ENCODE measurements around the gene IGFBP7. TPM values are rescaled to one million over a fixed set of nuclear protein-coding genes. Genes with fewer than 3 reads are reported as not detected.

Gene IGFBP7
- total RNA-seq, 1 donor from 2014 or later, result 3,484 TPM

DNA sequence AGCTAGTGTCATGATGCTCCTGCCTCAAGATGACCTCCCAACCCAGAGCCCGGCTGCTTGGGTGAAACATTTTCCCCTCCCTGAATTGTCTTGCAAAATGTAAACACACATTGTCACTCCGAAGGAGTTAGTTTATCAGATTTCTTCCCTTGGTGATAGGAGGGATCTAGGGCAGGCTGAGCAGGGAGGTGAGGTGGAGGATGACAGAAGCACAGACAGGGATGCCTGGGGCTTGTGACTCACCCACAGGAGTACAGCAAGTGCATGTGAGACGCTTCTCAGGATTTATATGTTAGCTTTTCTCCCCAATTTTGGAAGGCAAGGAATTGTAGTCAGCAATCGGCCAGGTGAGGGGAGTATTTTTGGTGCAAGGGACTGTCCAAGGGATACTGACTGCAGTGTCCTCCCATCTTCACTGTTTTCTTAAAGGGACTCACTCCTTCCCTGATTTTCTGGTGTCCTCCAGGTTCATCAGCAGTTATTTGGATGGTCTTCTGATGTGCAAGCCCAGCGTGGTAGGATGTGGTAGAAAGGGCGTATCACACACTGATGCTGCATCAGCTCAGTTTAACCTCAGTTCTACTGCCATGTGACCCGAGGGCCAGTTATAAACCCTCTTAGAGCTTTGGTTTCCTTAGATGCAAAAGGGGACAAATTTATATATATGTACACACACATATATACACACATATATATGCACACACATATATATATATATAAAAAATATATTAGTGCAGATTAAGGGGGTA, 46.2 kb upstream of the IGFBP7 start:
- Mint-ChIP-seq H3K36me3 (ENCODE audit: unreplicated experiment) (no peaks in the 10 kb centered on the region), H3K9me3 (ENCODE audit: unreplicated experiment) (no peaks in the 10 kb centered on the region), H3K27me3 (ENCODE audit: unreplicated experiment) (no peaks in the 10 kb centered on the region), H3K4me1 (ENCODE audit: unreplicated experiment) (peaks cover 42% of the 10 kb centered on the region), H3K27ac (ENCODE audit: unreplicated experiment) (no peak overlapping the region), H3K4me3 (ENCODE audit: unreplicated experiment) (no peak overlapping the region)
- no peak for DNase-seq (ENCODE audit: extremely low spot score, unreplicated experiment)
- TF ChIP-seq, protein P1, sequence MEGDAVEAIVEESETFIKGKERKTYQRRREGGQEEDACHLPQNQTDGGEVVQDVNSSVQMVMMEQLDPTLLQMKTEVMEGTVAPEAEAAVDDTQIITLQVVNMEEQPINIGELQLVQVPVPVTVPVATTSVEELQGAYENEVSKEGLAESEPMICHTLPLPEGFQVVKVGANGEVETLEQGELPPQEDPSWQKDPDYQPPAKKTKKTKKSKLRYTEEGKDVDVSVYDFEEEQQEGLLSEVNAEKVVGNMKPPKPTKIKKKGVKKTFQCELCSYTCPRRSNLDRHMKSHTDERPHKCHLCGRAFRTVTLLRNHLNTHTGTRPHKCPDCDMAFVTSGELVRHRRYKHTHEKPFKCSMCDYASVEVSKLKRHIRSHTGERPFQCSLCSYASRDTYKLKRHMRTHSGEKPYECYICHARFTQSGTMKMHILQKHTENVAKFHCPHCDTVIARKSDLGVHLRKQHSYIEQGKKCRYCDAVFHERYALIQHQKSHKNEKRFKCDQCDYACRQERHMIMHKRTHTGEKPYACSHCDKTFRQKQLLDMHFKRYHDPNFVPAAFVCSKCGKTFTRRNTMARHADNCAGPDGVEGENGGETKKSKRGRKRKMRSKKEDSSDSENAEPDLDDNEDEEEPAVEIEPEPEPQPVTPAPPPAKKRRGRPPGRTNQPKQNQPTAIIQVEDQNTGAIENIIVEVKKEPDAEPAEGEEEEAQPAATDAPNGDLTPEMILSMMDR (IDR thresholded peaks at IDR 0.05), result no peak

DNA sequence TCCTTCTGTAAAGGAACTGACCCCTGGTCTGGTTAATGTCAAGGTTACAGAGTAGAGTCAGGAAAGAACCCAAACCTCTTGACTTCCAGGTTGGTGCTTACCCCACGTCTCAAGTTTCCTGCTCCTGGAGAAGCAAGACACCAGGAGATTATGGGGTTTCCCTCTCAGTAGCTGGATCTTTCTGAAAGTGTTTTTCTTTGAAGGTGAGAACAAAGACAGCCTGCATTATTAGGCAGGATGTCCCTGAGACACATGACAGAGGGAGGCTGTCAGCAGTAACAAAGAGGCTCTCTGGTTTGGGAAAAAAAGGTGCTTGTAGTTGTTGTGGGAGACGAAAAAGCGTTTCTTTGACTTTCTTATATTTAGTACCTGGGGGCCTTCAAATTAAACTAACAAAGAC, 44.7 kb upstream of the IGFBP7 start:
- no peaks in the 10 kb centered on the region for H3K9me3 Mint-ChIP-seq (ENCODE audit: unreplicated experiment)
- peak overlapping the region; percentile 79 for H3K27ac Mint-ChIP-seq (ENCODE audit: unreplicated experiment)

DNA sequence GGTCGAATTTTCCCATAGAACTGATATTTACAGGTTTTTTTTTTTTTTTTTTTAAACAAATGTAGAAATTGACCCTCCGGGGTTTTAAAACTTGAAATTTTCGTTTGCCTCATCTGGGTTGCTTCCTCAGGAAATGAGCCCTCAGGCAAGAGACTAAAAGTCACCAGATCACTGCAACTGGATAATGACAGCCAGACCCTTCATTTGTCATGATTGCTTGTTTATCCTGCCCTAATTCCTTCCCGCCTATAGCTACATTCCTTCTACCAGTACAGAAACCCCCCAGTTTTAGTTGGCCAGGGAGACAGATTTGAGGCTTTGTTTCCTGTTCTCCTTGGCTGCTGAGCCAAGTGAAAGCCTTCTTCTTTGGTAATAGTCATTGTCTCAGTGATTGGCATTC, 44.0 kb upstream of the IGFBP7 start:
- peak overlapping the region; percentile 79 for H3K27ac Mint-ChIP-seq (ENCODE audit: unreplicated experiment)
- peaks cover 55% of the 10 kb centered on the region for H3K4me1 Mint-ChIP-seq (ENCODE audit: unreplicated experiment)
- H3K4me3 Mint-ChIP-seq (ENCODE audit: unreplicated experiment), result peak overlapping the region; percentile 24
- TF ChIP-seq, protein P1 (IDR thresholded peaks at IDR 0.05), result no peak
- no peaks in the 10 kb centered on the region for H3K27me3 Mint-ChIP-seq (ENCODE audit: unreplicated experiment)
- DNase-seq (ENCODE audit: extremely low spot score, unreplicated experiment), result no peak
- no peaks in the 10 kb centered on the region for H3K36me3 Mint-ChIP-seq (ENCODE audit: unreplicated experiment)
- H3K9me3 Mint-ChIP-seq (ENCODE audit: unreplicated experiment), result no peaks in the 10 kb centered on the region

More for the DNA sequence above, 44.7 kb upstream of the IGFBP7 start:
- H3K4me3 Mint-ChIP-seq (ENCODE audit: unreplicated experiment), result no peak overlapping the region
- peaks cover 47% of the 10 kb centered on the region for H3K4me1 Mint-ChIP-seq (ENCODE audit: unreplicated experiment)
- no peak for DNase-seq (ENCODE audit: extremely low spot score, unreplicated experiment)
- TF ChIP-seq, protein P1 (IDR thresholded peaks at IDR 0.05), result no peak
- no peaks in the 10 kb centered on the region for H3K36me3 Mint-ChIP-seq (ENCODE audit: unreplicated experiment)
- no peaks in the 10 kb centered on the region for H3K27me3 Mint-ChIP-seq (ENCODE audit: unreplicated experiment)

DNA sequence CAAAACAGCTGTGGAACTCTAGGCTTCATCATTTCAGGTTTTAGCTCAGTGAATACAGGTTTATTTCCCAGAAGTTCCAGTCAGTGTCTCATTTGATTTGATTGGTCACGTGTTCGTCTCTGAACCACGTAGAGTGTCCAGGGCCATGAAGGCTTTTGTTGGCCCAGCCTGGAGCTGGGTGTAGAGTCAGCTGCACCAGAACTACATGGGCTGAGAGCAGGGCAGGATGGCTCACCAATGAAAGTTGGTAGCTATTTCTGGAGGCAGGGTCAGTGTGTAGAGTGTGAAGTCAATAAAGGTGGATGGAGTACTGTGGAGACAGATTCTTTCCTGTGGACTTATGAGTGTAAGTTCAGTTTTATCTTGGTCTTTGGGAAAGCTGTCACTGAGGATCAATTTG, 43.0 kb upstream of the IGFBP7 start:
- no peak overlapping the region for H3K4me3 Mint-ChIP-seq (ENCODE audit: unreplicated experiment)
- H3K27ac Mint-ChIP-seq (ENCODE audit: unreplicated experiment), result peak overlapping the region; percentile 79
- H3K27me3 Mint-ChIP-seq (ENCODE audit: unreplicated experiment), result no peaks in the 10 kb centered on the region
- no peaks in the 10 kb centered on the region for H3K9me3 Mint-ChIP-seq (ENCODE audit: unreplicated experiment)
- H3K4me1 Mint-ChIP-seq (ENCODE audit: unreplicated experiment), result peaks cover 64% of the 10 kb centered on the region
- TF ChIP-seq, protein P1 (IDR thresholded peaks at IDR 0.05), result no peak
- no peaks in the 10 kb centered on the region for H3K36me3 Mint-ChIP-seq (ENCODE audit: unreplicated experiment)
- DNase-seq (ENCODE audit: extremely low spot score, unreplicated experiment), result no peak

DNA sequence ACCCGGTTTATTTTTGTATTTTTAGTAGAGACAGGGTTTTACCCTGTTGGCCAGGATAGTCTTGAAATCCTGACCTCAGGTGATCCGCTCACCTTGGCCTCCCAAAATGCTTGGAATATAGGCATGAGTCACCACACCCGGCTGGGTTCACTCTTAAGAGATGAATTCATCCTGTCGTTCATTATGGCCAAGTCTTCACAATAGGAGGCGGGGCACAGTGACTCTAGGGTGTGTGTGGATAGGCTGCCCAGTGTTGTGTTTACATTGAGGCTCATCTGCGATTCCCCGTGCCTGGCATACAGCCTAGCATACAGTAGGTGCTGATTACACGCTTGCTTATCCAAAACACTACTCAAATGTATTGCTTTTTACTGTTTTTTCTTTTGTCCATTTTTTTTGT, 41.3 kb upstream of the IGFBP7 start:
- Mint-ChIP-seq H3K9me3 (ENCODE audit: unreplicated experiment) (no peaks in the 10 kb centered on the region), H3K4me1 (ENCODE audit: unreplicated experiment) (peaks cover 68% of the 10 kb centered on the region), H3K36me3 (ENCODE audit: unreplicated experiment) (no peaks in the 10 kb centered on the region), H3K27me3 (ENCODE audit: unreplicated experiment) (no peaks in the 10 kb centered on the region), H3K4me3 (ENCODE audit: unreplicated experiment) (no peak overlapping the region), H3K27ac (ENCODE audit: unreplicated experiment) (no peak overlapping the region)
- DNase-seq (ENCODE audit: extremely low spot score, unreplicated experiment), result no peak
- TF ChIP-seq, protein P1 (IDR thresholded peaks at IDR 0.05), result no peak

Data from osteocyte (in vitro differentiated cells).